Kidney capillary endothelial cell (primary cell): ENCODE results near the gene ATP6V0D1.
A peak's percentile ranks its signal among the peaks of the same experiment; 100 is the strongest.

Experiments
- DNase-seq: peaks from one replicate; pipeline ENCODE4 v3.0.0-alpha.2; 2018; ENCODE audit warnings: low spot score

The ATP6V0D1 gene

GRCh38 chr16:67407176-67407787 lies 73.7 kb downstream of the ATP6V0D1 start:
- no peak for DNase-seq

- peak; percentile 85 for DNase-seq
Observed at GRCh38 chr16:67406111-67406971, 74.6 kb downstream of the ATP6V0D1 start.

- DNase-seq: no peak
Observed at GRCh38 chr16:67405336-67405735, 75.6 kb downstream of the ATP6V0D1 start.

- DNase-seq: no peak
Observed at GRCh38 chr16:67404740-67405226, 76.2 kb downstream of the ATP6V0D1 start.

- no peak for DNase-seq
Observed at GRCh38 chr16:67403976-67404555, 76.9 kb downstream of the ATP6V0D1 start.

DNA sequence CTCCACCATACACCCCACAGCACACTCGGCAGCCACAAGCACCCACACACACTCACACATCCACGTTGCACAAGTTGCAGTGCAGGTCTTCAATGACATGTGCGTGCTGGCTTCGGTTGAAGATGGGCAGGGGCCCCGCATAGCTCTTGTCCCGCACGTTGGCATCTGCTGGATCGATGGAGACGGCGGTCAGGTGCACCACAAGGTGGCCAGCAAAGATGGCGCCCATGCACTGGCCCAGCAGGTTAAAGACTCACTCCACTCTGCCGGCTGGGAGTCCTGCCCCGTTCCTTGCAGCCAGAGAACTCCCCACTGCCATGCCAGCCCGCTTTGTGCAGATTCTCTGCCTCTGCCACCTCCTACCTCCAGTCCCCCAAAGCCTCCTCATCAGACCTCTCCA lies 80.1 kb downstream of the ATP6V0D1 start:
- DNase-seq: no peak

- no peak for DNase-seq
Observed at GRCh38 chr16:67399749-67400704, 80.9 kb downstream of the ATP6V0D1 start.

- DNase-seq: no peak
Observed at GRCh38 chr16:67399218-67399733, 81.7 kb downstream of the ATP6V0D1 start.

GRCh38 chr16:67398546-67399217 lies 82.3 kb downstream of the ATP6V0D1 start:
- no peak for DNase-seq

DNA sequence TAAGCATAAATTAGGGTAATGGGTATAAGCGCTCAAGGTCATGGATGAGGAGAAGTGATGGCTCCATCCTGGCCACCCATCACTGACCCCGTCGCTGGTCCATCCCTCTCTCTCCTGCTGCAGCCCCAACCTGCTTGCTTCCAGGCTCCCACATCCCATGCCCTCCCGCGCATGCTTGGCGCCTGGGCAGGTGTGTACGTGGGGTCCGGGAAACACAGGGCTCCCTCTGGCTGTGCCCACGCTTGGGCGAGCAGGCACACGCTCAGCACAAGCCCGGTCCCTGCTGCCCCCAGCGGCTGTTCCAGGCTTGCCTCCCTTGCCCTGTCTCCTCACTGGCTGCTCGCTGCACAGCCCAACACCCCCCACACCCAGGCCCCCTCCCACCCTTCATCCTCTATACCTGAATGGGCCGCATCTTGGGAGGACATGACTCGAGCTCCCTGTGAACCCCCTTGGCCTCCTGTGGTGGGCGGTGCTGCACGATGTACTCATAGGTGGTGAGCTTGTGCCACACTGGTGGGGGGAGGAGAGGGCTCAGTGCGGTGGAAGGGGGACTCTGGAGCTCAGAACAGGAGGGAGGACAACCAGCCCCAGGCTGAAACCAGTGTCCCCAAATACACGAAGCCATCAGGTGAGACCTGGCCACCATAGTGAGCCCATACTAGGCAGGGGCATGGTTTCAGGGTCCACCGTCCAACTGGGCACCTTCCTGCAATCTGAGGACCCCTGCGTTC lies 83.0 kb downstream of the ATP6V0D1 start:
- DNase-seq: no peak

DNA sequence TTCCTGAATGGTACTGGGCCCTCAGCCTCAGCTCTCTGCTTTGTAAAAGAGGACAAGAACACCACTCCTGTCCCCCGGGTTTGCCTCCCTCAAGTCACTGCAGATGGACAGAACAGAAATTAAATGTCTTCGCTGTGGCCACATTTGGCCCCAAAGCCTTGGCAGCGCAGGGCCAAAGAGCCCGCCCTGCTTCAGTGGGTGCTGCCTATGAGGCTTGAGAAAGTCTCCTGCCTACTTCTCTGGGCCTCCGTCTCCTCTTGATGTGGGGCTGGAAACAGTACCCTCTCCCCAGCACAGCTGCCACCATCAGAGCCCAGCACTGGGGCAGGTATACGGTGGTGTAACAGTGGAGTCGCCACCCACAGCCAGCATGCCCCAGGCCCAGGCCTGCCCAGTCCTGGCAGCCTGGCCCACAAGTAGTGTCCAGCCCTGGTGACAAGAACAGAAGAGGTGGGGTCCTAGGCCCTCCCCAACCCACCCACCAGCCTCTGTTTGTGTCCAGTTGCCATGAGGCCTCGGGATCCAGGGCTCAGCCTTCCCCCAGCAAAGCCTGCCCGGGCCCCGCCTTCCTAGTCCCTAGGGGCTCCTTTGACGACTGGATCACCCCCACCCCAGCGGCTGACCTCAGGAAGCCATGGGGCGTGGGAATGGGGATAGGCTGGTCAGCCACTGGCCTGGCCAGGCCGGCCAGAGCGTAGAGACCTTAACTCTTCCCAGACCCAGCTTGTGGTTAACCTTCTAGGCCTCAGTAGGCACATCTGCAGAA lies 83.7 kb downstream of the ATP6V0D1 start:
- no peak for DNase-seq

DNA sequence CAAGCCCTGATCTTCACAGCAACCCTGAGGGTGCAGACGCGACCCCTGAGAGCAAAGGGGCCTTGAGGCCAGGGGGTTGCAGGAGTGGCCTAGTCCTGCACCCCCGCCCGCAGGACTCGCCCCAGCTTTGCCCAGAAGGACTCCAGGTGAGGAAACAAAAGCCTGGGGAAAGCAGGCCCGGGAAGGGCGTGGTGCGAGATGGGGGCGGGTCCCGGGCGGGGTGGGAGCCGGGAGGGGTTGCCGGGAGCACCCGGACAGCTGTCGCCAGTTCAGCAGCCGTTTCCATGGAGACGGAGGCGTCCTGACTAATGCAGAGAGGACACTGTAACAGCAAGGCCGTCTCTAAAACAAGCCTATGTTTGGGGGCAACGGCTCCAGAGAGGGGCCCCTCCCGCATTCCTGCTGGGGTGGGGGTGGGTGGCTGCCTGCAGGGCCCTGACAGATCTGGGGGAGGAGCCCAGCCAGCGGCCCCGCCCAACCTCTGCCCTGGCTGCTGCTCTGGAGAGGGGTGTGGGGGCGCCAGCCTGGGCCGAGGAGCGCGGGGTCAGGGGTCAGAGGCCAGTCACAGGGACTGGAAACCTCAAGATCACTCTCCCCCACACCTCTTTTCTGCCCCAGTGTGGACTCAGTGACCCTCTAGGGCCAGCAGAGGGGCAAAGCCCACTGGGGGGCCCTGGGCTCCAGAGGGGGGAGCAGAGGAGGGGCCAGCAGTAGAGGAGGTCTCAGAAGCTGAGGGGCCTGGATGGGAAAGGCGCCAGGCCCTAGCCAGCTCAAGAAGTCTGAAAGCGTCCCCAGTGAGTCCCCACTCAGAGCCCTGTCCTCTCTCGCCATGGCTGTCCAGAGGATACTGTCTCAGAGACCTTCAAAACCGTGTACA lies 84.6 kb downstream of the ATP6V0D1 start:
- DNase-seq: peak; percentile 50

- DNase-seq: no peak
Observed at GRCh38 chr16:67395458-67396158, 85.3 kb downstream of the ATP6V0D1 start.

- DNase-seq: no peak
Observed at GRCh38 chr16:67395105-67395457, 85.9 kb downstream of the ATP6V0D1 start.

DNA sequence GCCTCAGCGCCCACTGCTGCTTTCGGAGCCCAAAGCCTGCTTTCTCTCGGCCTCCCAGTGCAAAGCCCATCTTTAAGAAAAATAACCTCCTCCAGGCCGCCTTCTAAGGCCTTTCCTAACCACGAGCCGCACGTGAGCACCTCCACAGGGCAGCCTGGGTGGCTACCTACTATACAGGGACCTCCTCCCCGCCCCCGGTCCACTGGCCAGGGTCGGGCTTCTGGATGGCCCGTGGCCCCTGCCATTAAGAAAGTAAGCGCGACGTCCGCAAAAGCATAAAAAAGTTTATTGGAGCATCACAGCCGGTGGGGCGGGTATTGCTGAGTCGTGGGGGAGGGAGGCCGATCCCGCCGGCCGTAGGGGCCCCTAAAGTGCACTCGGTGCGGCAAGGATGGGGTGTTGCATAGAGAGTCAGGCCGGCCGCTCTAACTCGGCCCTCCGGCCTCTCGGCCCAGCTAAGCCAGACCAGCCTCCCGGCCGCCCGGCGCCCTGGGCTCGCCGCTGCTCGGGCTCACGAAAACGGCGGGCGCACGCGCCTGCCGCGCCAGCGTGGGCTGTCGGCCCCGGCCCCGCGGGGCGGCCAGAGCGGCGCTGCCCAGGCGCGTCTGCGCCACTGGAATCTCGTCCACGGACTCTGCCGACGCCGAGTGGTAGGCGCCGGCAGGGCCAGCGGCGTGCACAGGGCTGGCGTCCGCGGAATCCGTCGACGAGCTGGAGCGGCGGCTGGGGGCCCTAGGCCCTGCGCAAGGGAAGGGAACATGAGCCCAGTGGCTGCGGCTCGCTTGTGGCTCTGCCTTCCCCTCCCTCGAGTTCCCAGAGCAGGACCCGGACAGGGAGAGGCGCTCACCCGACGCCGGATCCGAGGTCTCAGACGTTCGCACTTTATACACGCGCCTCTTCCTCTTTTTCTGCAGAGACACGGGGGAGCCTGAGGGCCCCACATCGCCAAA lies 86.5 kb downstream of the ATP6V0D1 start:
- no peak for DNase-seq

DNA sequence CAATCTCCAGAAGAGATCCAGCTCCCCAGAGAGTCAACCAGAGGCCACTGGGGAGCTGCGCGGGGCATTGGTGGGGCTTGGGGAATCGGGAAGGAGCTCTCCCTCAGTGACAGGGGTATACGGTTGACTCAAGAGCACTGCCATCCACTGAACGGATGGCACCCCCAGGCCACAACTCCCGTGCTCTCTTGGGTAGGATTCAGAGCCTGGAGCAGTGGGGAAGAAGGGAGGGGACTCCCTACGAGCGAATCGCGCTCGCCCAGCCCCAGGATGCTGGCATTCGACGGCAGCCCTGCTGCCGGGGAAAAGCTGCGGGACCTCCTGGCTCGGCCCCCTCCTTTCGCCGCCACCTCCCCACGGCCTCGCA lies 87.2 kb downstream of the ATP6V0D1 start:
- no peak for DNase-seq
